Inflammatory macrophage treated with lipopolysaccharide for 4 hours (primary cell): Measurements from ENCODE around the gene ECI1.

Experiments used
- DNase-seq: peaks from one replicate; pipeline ENCODE4 v3.0.0-alpha.2; 2020

The ECI1 gene

GRCh38 chr16:2251296-2252111 lies at the start of gene ECI1:
Gene ECI1, minus strand, starts transcription at chr16:2251587. Its CDS starts 21 bp downstream, at chr16:2251566.
- DNase-seq = peak; percentile 94

- DNase-seq = no peak
These were observed 48.5 kb upstream of the ECI1 start for GRCh38 chr16:2299915-2300192.

GRCh38 chr16:2299121-2299914 lies 47.9 kb upstream of the ECI1 start:
- no peak for DNase-seq

- DNase-seq = no peak
These were observed 47.2 kb upstream of the ECI1 start for GRCh38 chr16:2298621-2299020.

GRCh38 chr16:2297506-2297860 lies 46.1 kb upstream of the ECI1 start:
- DNase-seq = no peak

GRCh38 chr16:2296661-2297505 lies 45.5 kb upstream of the ECI1 start:
- peak; percentile 29 for DNase-seq

- no peak for DNase-seq
These were observed 43.8 kb upstream of the ECI1 start for GRCh38 chr16:2295056-2295798.

- no peak for DNase-seq
These were observed 40.8 kb upstream of the ECI1 start for GRCh38 chr16:2292221-2292620.

- DNase-seq = no peak
These were observed 37.9 kb upstream of the ECI1 start for GRCh38 chr16:2289282-2289681.

- no peak for DNase-seq
These were observed 37.3 kb upstream of the ECI1 start for GRCh38 chr16:2288726-2289125.

- DNase-seq = no peak
These were observed 36.6 kb upstream of the ECI1 start for GRCh38 chr16:2287916-2288547.

GRCh38 chr16:2286550-2286949 lies 35.2 kb upstream of the ECI1 start:
- no peak for DNase-seq

- no peak for DNase-seq
These were observed 34.4 kb upstream of the ECI1 start for GRCh38 chr16:2285731-2286191.

- DNase-seq = no peak
These were observed 33.6 kb upstream of the ECI1 start for GRCh38 chr16:2284797-2285576.

GRCh38 chr16:2284001-2284770 lies 32.8 kb upstream of the ECI1 start:
- no peak for DNase-seq

- no peak for DNase-seq
These were observed 31.6 kb upstream of the ECI1 start for GRCh38 chr16:2282866-2283555.

- no peak for DNase-seq
These were observed 30.9 kb upstream of the ECI1 start for GRCh38 chr16:2282262-2282661.

- no peak for DNase-seq
These were observed 29.7 kb upstream of the ECI1 start for GRCh38 chr16:2280981-2281542.

GRCh38 chr16:2280461-2280860 lies 29.1 kb upstream of the ECI1 start:
- no peak for DNase-seq
